Vagina (tissue), 2 donors: Measurements from ENCODE around the gene WASF3. TPM values are rescaled to one million over a fixed set of nuclear protein-coding genes. Genes with fewer than 3 reads are reported as not detected.

ENCODE experiments used
- DNase-seq, 2 donors: peaks; one replicate each; pipeline ENCODE4 v3.0.0-alpha.2; 2017; ENCODE audit errors: extremely low spot score in 2 of 2
- H3K27ac ChIP-seq: fragments of 200-600 bp; sonication (generic); one replicate; pipeline ENCODE4 v1.5.1; 2019
- H3K27me3 ChIP-seq: fragments of 200-600 bp; sonication (generic); one replicate; pipeline ENCODE4 v1.5.1; 2019
- H3K36me3 ChIP-seq, 2 donors: fragments of 200-600 bp; sonication (generic); one replicate each; pipeline ENCODE4 v1.5.1; 2017 to 2019
- H3K4me1 ChIP-seq: fragments of 200-600 bp; sonication (generic); one replicate; pipeline ENCODE4 v1.5.1; 2019
- H3K4me3 ChIP-seq, 2 donors: fragments of 200-600 bp; sonication (generic); 1 replicate in 1 of 2; 2 replicates in 1 of 2; pipeline ENCODE4 v1.5.1; 2016 to 2019
- H3K9me3 ChIP-seq: fragments of 200-600 bp; sonication (generic); one replicate; pipeline ENCODE4 v1.5.1; 2019
- CTCF ChIP-seq, 3 experiments: fragments of 450-650 bp in 2 of 3; fragments of 200-600 bp in 1 of 3; sonication (generic) in 1 of 3; IDR thresholded peaks; one replicate each; pipeline ENCODE4 v1.5.1; 2017 to 2019; ENCODE audit warnings: antibody characterized with exemption in 3 of 3, mild to moderate bottlenecking in 2 of 3, moderate library complexity in 2 of 3
- POLR2A ChIP-seq, 2 donors: fragments of 450-650 bp; IDR thresholded peaks; one replicate each; pipeline ENCODE4 v1.6.1; 2017; ENCODE audit warnings: antibody characterized with exemption in 2 of 2, mild to moderate bottlenecking in 2 of 2, moderate library complexity in 2 of 2
- POLR2AphosphoS5 ChIP-seq, 2 donors: sonication (generic); formaldehyde crosslinking; IDR thresholded peaks; one replicate each; pipeline ENCODE4 v1.9.0; 2017; ENCODE audit warnings: antibody characterized with exemption in 2 of 2, mild to moderate bottlenecking in 2 of 2, low read depth in 1 of 2; ENCODE audit not compliant: insufficient read depth in 1 of 2
- intact Hi-C: fragments of 100-400 bp; cut with DNase I; formaldehyde crosslinking; loops from one replicate; pipeline ENCODE4 v1.15.1; 2023
- total RNA-seq: library from RNA; depleted of rRNA; stranded (reverse); fragments of >200 nt; gene quantifications from one replicate; pipeline ENCODE4 v1.2.3, GENCODE V29; 2016

WASF3 gene
- total RNA-seq, 1 donor from 2014 or later = 20.4 TPM

DNA sequence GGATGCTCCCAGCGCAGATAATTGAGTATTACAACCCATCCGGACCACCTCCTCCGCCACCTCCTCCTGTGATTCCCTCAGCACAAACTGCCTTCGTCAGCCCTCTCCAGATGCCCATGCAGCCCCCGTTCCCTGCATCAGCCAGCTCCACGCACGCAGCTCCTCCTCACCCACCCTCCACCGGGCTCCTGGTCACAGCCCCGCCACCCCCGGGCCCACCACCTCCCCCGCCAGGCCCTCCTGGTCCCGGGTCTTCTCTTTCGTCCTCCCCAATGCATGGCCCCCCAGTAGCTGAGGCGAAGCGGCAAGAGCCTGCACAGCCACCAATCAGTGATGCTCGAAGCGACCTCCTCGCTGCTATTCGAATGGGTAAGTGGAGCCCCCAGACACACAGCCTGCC lies 125.1 kb downstream of the WASF3 start:
- Histone ChIP-seq H3K4me3 (no peak overlapping the region), H3K27ac (no peak overlapping the region), H3K9me3 (no peaks in the 10 kb centered on the region), H3K4me1 (no peaks in the 10 kb centered on the region), H3K36me3 (peaks cover 0 to 25% of the 10 kb centered on the region in 2 donors), H3K27me3 (no peaks in the 10 kb centered on the region)
- no peak for TF ChIP-seq POLR2AphosphoS5 (IDR thresholded peaks at IDR 0.05; ENCODE audit: insufficient read depth in 1 of 2, low read depth in 1 of 2)
- intact Hi-C loops = no loop called here
- DNase-seq = no peak

GRCh38 chr13:26685606-26686005 lies 128.1 kb downstream of the WASF3 start:
- Histone ChIP-seq H3K4me3 (no peak overlapping the region), H3K27ac (no peak overlapping the region), H3K27me3 (no peaks in the 10 kb centered on the region), H3K9me3 (no peaks in the 10 kb centered on the region), H3K36me3 (peaks cover 0 to 30% of the 10 kb centered on the region in 2 donors), H3K4me1 (no peaks in the 10 kb centered on the region)
- intact Hi-C loops = no loop called here
- DNase-seq = no peak
- TF ChIP-seq POLR2AphosphoS5 (IDR thresholded peaks at IDR 0.05; ENCODE audit: insufficient read depth in 1 of 2, low read depth in 1 of 2) (no peak), CTCF (IDR thresholded peaks at IDR 0.05) (no peak), POLR2A (IDR thresholded peaks at IDR 0.05) (no peak)

DNA sequence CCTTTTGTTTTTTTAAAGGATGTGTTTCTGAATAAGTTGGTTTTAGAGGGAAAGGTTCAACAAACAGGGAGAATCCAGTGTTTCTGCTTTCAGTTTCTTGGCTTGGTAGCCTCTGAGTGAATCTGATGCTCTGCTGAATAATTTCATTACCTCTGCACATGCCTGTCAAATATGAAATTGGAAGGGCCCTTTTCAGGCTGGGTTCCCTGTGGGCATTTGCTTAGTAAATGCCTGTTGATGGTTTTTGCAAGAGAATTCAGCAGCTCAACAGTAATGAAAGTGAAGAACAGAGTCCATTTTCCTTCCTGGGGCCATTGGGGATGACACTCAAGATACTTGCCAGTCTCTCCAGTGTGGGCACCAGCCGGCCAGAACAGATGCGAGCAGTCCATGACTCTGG lies 128.8 kb downstream of the WASF3 start:
- intact Hi-C loops = no loop called here
- Histone ChIP-seq H3K4me3 (no peak overlapping the region), H3K4me1 (no peaks in the 10 kb centered on the region), H3K9me3 (no peaks in the 10 kb centered on the region), H3K27ac (no peak overlapping the region), H3K36me3 (peaks cover 0 to 30% of the 10 kb centered on the region in 2 donors), H3K27me3 (no peaks in the 10 kb centered on the region)
- no peak for DNase-seq
- TF ChIP-seq POLR2A (IDR thresholded peaks at IDR 0.05) (no peak), POLR2AphosphoS5 (IDR thresholded peaks at IDR 0.05; ENCODE audit: insufficient read depth in 1 of 2, low read depth in 1 of 2) (no peak), CTCF (IDR thresholded peaks at IDR 0.05) (no peak)

DNA sequence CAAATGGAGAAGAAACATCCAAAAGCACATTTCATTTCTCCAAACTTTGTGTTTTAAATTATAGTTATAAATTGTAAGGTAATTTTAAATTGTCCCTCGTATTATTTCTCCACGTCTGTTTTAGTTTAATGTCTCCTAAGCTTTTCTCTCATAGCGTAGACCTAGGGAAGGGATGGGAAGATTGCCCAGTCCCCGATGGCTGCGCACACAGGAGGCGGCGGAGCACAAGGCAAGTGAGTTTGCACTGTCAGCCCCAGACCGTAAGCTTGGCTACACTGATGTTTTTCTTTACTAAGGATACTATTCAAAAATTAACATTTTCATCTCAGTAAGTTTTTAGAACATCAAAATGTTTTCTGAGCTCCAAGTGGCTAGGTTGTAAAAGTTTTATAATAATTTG lies 130.8 kb downstream of the WASF3 start:
- DNase-seq = no peak
- no peak overlapping the region for H3K27ac ChIP-seq
- no peaks in the 10 kb centered on the region for H3K27me3 ChIP-seq
- H3K36me3 ChIP-seq = peaks cover 0 to 21% of the 10 kb centered on the region in 2 donors
- H3K4me3 ChIP-seq = no peak overlapping the region
- no peaks in the 10 kb centered on the region for H3K4me1 ChIP-seq
- no peaks in the 10 kb centered on the region for H3K9me3 ChIP-seq
- TF ChIP-seq POLR2A (IDR thresholded peaks at IDR 0.05) (no peak), POLR2AphosphoS5 (IDR thresholded peaks at IDR 0.05; ENCODE audit: insufficient read depth in 1 of 2, low read depth in 1 of 2) (no peak), CTCF (IDR thresholded peaks at IDR 0.05) (no peak)
- intact Hi-C loops = no loop called here

DNA sequence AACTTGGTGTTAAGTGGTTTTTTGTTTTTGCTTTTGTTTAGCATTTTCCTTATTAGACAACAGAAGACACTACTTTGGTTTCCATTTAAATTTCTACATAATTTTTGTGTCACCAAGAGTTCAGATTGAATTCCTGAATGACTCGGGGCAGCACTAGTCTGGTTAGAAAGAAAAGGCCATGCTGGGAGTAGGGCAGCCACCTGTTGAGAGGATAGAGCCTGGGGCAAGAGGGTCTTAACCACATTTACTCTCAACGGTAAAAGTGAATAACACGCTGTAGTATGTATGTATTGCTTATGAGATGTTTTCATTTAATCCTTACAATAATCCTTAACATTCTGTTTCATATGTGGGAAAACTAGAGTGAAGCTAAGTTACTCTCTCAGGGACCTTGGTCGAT lies 131.5 kb downstream of the WASF3 start:
- peaks cover 0 to 21% of the 10 kb centered on the region in 2 donors for H3K36me3 ChIP-seq
- H3K27ac ChIP-seq = no peak overlapping the region
- intact Hi-C loops = no loop called here
- H3K9me3 ChIP-seq = no peaks in the 10 kb centered on the region
- TF ChIP-seq CTCF (IDR thresholded peaks at IDR 0.05) (no peak), POLR2AphosphoS5 (IDR thresholded peaks at IDR 0.05; ENCODE audit: insufficient read depth in 1 of 2, low read depth in 1 of 2) (no peak)
- no peak for DNase-seq
- H3K4me1 ChIP-seq = no peaks in the 10 kb centered on the region
- H3K4me3 ChIP-seq = no peak overlapping the region
- H3K27me3 ChIP-seq = no peaks in the 10 kb centered on the region
